WI38 (cell line): ENCODE data around the gene TNIP2.

Experiments
- H3K4me3 ChIP-seq: 2 replicates; pipeline ENCODE4 v1.5.1; 2011; ENCODE audit warnings: low read depth, mild to moderate bottlenecking, control low read depth, low read length
- TF ChIP-seq, protein P1 (sequence below): IDR thresholded peaks from 2 replicates; pipeline ENCODE4 v1.5.1; 2012; ENCODE audit warnings: low read depth, mild to moderate bottlenecking, control low read depth, low read length

Gene TNIP2

DNA sequence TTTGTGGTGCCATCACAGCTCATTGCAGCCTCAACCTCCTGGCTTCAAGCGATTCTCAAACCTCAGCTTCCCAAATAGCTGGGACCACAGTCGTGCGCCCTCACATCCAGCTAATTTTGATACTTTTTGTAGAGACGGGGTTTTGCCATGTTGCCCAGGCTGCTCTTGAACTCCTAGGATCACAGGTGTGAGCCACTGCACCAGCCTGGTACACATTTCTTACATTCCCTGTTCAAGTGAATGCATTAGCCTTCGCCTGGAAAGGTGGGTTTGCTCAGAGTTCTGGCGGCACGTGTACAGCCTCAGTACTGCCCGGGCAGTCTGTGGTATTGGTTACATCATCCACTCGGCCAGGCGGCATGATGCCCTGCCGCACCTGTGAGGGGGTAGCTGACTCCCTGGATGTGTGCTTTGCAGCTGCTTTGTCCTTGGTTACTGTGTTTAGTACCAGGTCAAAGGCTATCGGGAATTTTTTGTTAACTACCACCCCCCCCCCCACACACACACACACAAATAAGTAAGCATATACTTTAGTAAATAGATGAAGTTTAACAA lies 57.1 kb downstream of the TNIP2 start:
- H3K4me3 ChIP-seq: no peak overlapping the region
- TF ChIP-seq, protein P1, sequence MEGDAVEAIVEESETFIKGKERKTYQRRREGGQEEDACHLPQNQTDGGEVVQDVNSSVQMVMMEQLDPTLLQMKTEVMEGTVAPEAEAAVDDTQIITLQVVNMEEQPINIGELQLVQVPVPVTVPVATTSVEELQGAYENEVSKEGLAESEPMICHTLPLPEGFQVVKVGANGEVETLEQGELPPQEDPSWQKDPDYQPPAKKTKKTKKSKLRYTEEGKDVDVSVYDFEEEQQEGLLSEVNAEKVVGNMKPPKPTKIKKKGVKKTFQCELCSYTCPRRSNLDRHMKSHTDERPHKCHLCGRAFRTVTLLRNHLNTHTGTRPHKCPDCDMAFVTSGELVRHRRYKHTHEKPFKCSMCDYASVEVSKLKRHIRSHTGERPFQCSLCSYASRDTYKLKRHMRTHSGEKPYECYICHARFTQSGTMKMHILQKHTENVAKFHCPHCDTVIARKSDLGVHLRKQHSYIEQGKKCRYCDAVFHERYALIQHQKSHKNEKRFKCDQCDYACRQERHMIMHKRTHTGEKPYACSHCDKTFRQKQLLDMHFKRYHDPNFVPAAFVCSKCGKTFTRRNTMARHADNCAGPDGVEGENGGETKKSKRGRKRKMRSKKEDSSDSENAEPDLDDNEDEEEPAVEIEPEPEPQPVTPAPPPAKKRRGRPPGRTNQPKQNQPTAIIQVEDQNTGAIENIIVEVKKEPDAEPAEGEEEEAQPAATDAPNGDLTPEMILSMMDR: no peak

DNA sequence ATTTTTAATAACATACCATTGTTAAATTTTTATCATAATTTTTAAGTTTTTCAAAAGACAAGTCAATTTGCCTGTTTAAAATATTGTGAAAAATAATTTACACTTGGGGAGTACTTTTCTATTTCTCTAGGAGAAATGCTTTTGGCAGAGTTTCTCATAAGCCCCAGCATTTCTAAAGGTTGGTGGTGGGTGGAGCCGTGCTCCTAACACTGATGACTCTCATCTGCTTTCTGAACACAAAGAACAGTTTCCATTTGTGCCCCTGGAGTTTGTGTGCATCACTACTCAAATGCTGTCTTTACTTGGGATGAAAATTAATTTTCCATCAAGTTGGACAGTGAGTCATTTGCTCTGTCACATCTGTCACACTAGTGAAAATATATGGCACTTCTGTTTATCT lies 57.6 kb downstream of the TNIP2 start:
- TF ChIP-seq, protein P1: no peak
- no peak overlapping the region for H3K4me3 ChIP-seq

DNA sequence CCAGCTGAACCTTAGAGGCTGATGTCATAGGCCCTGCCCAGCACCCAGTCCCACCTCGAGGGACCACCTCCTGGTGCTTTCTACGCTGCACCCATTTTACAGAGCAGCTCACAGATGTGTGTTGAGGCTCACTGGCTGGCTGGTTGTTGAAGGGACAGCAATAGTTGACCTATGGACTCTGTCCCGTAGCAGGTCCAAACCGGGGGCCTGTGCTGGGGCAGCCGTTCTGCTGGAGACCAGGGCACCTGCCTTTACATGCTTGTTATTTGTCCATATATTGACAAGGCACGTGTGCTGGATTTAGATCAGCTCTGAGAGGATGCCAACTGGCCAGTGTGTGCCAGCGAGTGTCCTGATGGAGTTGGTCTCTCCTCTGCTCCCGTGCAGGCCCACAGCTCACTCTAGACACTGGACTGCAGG lies 58.1 kb downstream of the TNIP2 start:
- H3K4me3 ChIP-seq: no peak overlapping the region
- TF ChIP-seq, protein P1: no peak

DNA sequence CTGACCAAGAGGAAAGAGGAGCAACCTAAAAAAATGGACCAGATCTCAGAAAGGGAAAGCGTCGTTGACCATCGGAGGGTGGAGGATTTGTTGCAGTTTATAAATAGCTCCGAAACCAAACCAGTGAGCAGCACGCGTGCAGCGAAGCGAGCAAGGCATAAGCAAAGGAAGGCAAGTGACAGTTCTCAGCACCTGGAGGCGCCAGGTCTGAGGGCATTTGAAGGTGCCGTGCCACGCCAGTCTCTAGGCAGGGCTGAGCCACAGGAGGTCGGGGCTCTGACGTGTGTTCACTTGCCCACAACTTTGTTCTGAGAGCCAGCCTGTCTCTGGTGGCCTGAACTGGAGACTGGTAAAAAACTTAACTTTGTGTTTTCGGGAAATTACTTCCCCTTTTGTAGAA lies 59.7 kb downstream of the TNIP2 start:
- TF ChIP-seq, protein P1: no peak
- no peak overlapping the region for H3K4me3 ChIP-seq

DNA sequence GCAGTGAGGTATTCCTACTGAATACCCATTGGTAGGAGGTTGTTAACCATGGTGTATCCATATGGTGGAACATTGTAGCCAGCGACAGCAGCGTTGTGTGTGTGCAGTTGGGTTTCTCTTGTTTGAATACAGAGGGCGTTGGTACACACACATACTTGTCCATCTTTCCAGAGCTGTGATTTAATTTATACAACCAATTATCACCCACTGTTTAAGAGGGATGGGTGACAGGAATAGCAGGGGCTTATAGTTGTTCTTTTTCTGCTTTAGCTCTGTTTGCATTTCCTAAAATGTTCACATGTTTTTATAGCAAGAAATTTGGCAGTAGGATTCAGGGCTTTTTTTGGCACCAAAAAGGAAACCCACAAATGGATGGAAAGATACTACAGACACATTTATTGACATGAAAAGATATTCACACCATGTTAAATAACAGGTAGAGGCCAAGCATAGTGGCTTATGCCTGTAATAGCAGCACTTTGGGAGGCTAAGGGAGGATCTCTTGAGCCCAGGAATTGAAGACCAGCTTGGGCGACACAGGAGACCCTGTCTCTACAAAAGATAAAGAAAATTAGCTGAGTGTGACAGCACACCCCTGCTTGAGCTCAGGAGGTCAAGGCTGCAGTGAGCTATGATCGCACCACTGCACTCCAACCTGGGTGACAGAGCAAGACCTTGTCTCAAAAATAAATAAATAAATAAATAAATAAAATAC lies 60.6 kb downstream of the TNIP2 start:
- no peak overlapping the region for H3K4me3 ChIP-seq
- TF ChIP-seq, protein P1: no peak

DNA sequence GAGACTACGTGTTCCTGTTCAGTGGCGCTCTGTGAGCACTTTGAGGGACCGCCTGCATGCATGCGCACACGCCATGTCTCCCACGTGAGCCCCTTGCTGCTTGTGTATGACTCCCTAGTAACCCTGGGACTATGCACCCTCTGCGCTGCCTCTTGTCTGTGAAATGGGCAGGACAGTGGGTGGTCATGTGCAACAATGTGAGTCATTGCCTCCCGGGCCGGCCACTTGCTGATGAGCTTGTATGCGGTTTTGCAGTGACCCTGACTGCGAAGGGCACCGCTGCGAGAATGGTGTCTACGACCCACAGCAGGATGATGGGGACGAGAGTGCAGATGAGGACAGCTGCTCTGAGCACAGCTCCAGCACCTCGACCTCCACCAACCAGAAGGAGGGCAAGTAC lies 61.4 kb downstream of the TNIP2 start:
- H3K4me3 ChIP-seq: no peak overlapping the region

DNA sequence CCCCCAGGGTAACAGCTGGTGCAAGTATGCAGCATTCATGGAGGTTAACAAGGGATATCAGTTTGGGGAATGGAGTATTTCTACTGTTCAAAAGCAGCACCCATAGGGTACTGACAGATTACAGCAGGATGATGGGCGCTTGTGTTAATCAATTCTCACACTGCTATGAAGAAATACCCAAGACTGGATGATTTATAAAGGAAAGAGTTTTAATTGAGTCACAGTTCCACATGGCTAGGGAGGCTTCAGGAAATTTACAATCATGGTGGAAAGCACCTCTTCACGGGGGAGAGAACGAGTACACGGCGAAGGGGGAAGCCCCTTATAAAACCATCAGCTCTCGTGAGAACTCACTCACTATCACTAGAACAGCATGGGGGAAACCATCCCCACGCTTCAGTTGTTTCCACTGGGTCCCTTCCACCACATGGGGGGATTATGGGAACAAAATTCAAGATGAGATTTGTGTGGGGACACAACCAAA lies 64.1 kb downstream of the TNIP2 start:
- H3K4me3 ChIP-seq: no peak overlapping the region
- TF ChIP-seq, protein P1: no peak

More for the DNA sequence above, 61.4 kb downstream of the TNIP2 start:
- TF ChIP-seq, protein P1: no peak
